ENCODE results near the gene PFKM. TPM values are rescaled to one million over a fixed set of nuclear protein-coding genes. Genes with fewer than 3 reads are reported as not detected.

Gene PFKM
- total and polyA plus RNA-seq, 2 of the 4 experiments (the other 2 are of a cell fraction) = 56.7 to 82.6 TPM

DNA sequence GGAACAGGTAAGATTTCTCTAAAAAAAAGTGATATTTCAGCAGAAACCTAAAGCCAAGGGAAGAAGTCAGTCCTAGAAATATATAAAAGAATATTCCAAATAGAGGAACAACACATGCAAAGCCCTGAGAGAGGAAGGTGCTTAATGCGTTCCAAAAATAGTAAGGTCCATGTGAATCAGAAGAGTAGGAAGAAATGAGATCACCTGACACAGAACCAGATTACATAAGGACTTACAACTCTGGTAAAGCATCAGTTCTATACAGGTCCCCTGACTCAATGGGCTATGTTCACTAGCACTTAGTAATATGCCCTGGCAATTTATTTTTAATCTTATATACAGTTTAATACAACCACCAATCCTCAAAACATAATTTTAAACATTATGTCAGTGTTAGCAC lies 43.3 kb upstream of the PFKM start:
- Histone ChIP-seq H2BK120ac (ENCODE audit: low read depth, low read length) (no peak overlapping the region), H3K9me1 (ENCODE audit: insufficient read depth, low read length) (no peaks in the 10 kb centered on the region), H3K4me1 (ENCODE audit: control insufficient read depth, insufficient read depth, low read length) (no peaks in the 10 kb centered on the region), H3K23ac (ENCODE audit: low read depth, low read length) (no peak overlapping the region), H3K36me3 (ENCODE audit: control insufficient read depth, insufficient read depth, low read length) (peaks cover 13% of the 10 kb centered on the region), H3K4me3 (ENCODE audit: insufficient read depth, low read depth, low read length) (no peak overlapping the region), H3K27me3 (ENCODE audit: control insufficient read depth, insufficient read depth, low read length) (no peaks in the 10 kb centered on the region), H2AK5ac (ENCODE audit: low read depth, low read length) (no peak overlapping the region), H3K4me2 (ENCODE audit: low read depth, low read length) (no peak overlapping the region), H2BK20ac (ENCODE audit: low read depth, low read length) (no peak overlapping the region), H3K56ac (ENCODE audit: extremely low read depth, insufficient read depth, low read length) (no peak overlapping the region), H3K79me1 (ENCODE audit: low read depth in 1 of 2, low read length in 2 of 2) (no peaks in the 10 kb centered on the region; a peak in 1 of 4 replicates), H4K5ac (ENCODE audit: low read depth, low read length) (no peak overlapping the region), H2BK15ac (ENCODE audit: low read depth, low read length) (no peak overlapping the region), H2BK5ac (ENCODE audit: low read depth, low read length, poor library complexity, severe bottlenecking) (no peak overlapping the region), H2AFZ (replicated peaks; ENCODE audit: low read length, poor library complexity) (no peak overlapping the region), H3K14ac (replicated peaks; ENCODE audit: low read depth, low read length) (no peak overlapping the region), H4K20me1 (ENCODE audit: insufficient read depth, low read length) (no peaks in the 10 kb centered on the region), H4K91ac (ENCODE audit: insufficient read depth, low read depth, low read length) (no peak overlapping the region), H3K18ac (ENCODE audit: low read depth, low read length) (no peak overlapping the region), H2AK9ac (replicated peaks; ENCODE audit: low read depth, low read length, poor library complexity) (no peak overlapping the region), H3K4ac (ENCODE audit: low read depth, low read length) (no peak overlapping the region), H3K9ac (ENCODE audit: low read depth, low read length) (no peak overlapping the region), H4K8ac (ENCODE audit: low read depth in 2 of 2, low read length in 2 of 2) (no peak overlapping the region), H3K27ac (ENCODE audit: insufficient read depth, low read length) (no peak overlapping the region), H3K9me3 (ENCODE audit: control insufficient read depth, insufficient read depth, low read length) (no peaks in the 10 kb centered on the region)
- WGBS, 2 experiments (ENCODE audit: extremely low coverage in 2 of 2, insufficient read length in 1 of 2) = no CpG with 5 or more reads among the region's 1 CpG
- in situ Hi-C loops (cut with MboI; ENCODE audit: low sequenced_read_pairs) (no loop called here), intact Hi-C loops (cut with micrococcal nuclease) (no loop called here), dilution Hi-C loops (cut with HindIII; ENCODE audit: low sequenced_read_pairs, unreplicated experiment) (no loop called here)
- DNase-seq = no peak
- ChIA-PET POLR2A (ENCODE audit: unreplicated experiment) (no interaction called here), CTCF (no interaction called here)
- BruUV-seq (replicated peaks) = no TSS peak
- TF ChIP-seq FOS (IDR thresholded peaks at IDR 0.05; ENCODE audit: low read depth, low read length) = no peak
- TF ChIP-seq, protein P1, sequence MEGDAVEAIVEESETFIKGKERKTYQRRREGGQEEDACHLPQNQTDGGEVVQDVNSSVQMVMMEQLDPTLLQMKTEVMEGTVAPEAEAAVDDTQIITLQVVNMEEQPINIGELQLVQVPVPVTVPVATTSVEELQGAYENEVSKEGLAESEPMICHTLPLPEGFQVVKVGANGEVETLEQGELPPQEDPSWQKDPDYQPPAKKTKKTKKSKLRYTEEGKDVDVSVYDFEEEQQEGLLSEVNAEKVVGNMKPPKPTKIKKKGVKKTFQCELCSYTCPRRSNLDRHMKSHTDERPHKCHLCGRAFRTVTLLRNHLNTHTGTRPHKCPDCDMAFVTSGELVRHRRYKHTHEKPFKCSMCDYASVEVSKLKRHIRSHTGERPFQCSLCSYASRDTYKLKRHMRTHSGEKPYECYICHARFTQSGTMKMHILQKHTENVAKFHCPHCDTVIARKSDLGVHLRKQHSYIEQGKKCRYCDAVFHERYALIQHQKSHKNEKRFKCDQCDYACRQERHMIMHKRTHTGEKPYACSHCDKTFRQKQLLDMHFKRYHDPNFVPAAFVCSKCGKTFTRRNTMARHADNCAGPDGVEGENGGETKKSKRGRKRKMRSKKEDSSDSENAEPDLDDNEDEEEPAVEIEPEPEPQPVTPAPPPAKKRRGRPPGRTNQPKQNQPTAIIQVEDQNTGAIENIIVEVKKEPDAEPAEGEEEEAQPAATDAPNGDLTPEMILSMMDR (conservative IDR thresholded peaks at IDR 0.05; ENCODE audit: low read depth, low read length) = no peak
- no peak for TF ChIP-seq MXI1 (IDR thresholded peaks at IDR 0.05; ENCODE audit: borderline replicate concordance, low read depth, low read length)
- TF ChIP-seq CEBPB (IDR thresholded peaks at IDR 0.05; ENCODE audit: low read depth, low read length) = no peak
- TF ChIP-seq, protein P2, sequence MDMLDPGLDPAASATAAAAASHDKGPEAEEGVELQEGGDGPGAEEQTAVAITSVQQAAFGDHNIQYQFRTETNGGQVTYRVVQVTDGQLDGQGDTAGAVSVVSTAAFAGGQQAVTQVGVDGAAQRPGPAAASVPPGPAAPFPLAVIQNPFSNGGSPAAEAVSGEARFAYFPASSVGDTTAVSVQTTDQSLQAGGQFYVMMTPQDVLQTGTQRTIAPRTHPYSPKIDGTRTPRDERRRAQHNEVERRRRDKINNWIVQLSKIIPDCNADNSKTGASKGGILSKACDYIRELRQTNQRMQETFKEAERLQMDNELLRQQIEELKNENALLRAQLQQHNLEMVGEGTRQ (IDR thresholded peaks at IDR 0.05; ENCODE audit: low read depth, low read length) = no peak
- no peak for TF ChIP-seq BHLHE40 (IDR thresholded peaks at IDR 0.05; ENCODE audit: low read depth, low read length)
- TF ChIP-seq MAFK (IDR thresholded peaks at IDR 0.05; ENCODE audit: low read depth, low read length) = no peak
- no peak for TF ChIP-seq RCOR1 (IDR thresholded peaks at IDR 0.05; ENCODE audit: insufficient replicate concordance, low read length)
- no peak for TF ChIP-seq CHD1 (IDR thresholded peaks at IDR 0.05; ENCODE audit: low read depth, low read length)
- TF ChIP-seq RAD21 (IDR thresholded peaks at IDR 0.05; ENCODE audit: low read length) = no peak
- no peak for TF ChIP-seq MAZ (IDR thresholded peaks at IDR 0.05; ENCODE audit: borderline replicate concordance, low read depth, low read length)
- TF ChIP-seq, protein P3, sequence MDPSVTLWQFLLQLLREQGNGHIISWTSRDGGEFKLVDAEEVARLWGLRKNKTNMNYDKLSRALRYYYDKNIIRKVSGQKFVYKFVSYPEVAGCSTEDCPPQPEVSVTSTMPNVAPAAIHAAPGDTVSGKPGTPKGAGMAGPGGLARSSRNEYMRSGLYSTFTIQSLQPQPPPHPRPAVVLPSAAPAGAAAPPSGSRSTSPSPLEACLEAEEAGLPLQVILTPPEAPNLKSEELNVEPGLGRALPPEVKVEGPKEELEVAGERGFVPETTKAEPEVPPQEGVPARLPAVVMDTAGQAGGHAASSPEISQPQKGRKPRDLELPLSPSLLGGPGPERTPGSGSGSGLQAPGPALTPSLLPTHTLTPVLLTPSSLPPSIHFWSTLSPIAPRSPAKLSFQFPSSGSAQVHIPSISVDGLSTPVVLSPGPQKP (IDR thresholded peaks at IDR 0.05; ENCODE audit: borderline replicate concordance, low read depth, low read length) = no peak
- TF ChIP-seq POLR2A (IDR thresholded peaks at IDR 0.05; ENCODE audit: low read depth, low read length) = no peak
- no peak for TF ChIP-seq NFE2L2 (IDR thresholded peaks at IDR 0.05; ENCODE audit: low read depth, low read length)
- no peak for TF ChIP-seq RFX5 (IDR thresholded peaks at IDR 0.05; ENCODE audit: low read depth, low read length)
- no peak for TF ChIP-seq SMC3 (IDR thresholded peaks at IDR 0.05; ENCODE audit: low read depth, low read length)
- no peak for ATAC-seq (ENCODE audit: low read depth)
